ENCODE results near the gene PSMB5.
A peak's percentile ranks its signal among the peaks of the same experiment; 100 is the strongest.

The PSMB5 gene

DNA sequence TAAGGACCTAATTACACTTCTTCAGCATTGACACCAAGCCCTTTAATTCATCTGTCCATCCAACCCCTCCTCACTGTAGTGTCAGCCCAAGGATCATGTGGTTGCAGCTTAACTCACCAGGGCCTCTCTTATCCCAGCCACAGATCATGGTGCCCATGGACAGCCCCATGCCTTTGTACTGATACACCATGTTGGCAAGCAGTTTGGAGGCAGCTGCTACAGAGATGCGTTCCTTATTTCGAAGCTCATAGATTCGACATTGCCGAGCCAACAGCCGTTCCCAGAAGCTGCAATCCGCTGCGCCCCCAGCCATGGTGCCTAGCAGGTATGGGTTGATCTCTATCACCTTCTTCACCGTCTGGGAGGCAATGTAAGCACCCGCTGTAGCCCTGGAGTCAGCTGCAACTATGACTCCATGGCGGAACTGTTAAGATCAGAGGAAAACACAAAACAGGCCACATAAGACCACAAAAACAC is 1.4 kb downstream of the PSMB5 start:
- Histone ChIP-seq H3K4me2 (ENCODE audit: low read length) (peak overlapping the region; percentile 63), H3K4me1 (ENCODE audit: low read length) (peaks cover 14% of the 10 kb centered on the region), H3K9me3 (ENCODE audit: insufficient read depth, low read length) (no peaks in the 10 kb centered on the region), H3K9ac (ENCODE audit: low read length) (no peak overlapping the region), H3K27me3 (ENCODE audit: low read depth, low read length) (no peaks in the 10 kb centered on the region), H3K27ac (ENCODE audit: low read length) (no peak overlapping the region), H2AFZ (ENCODE audit: low read depth, low read length) (no peak overlapping the region), H3K79me2 (ENCODE audit: low read length) (peaks cover 43% of the 10 kb centered on the region), H3K4me3 (ENCODE audit: low read length) (peak overlapping the region; percentile 88), H3K36me3 (replicated peaks; ENCODE audit: low read depth, low read length) (peaks cover 32% of the 10 kb centered on the region), H4K20me1 (ENCODE audit: insufficient read depth, low read length) (no peaks in the 10 kb centered on the region)
- TF ChIP-seq EZH2phosphoT487 (IDR thresholded peaks at IDR 0.05; ENCODE audit: low read depth) (no peak), CTCF (IDR thresholded peaks at IDR 0.05; ENCODE audit: low read depth, low read length) (no peak)

- no peak overlapping the region for H3K9ac ChIP-seq (ENCODE audit: low read length)
- no peaks in the 10 kb centered on the region for H3K27me3 ChIP-seq (ENCODE audit: low read depth, low read length)
- H3K79me2 ChIP-seq (ENCODE audit: low read length), result peaks cover 46% of the 10 kb centered on the region
- no peak overlapping the region for H2AFZ ChIP-seq (ENCODE audit: low read depth, low read length)
- no peaks in the 10 kb centered on the region for H4K20me1 ChIP-seq (ENCODE audit: insufficient read depth, low read length)
- peaks cover 14% of the 10 kb centered on the region for H3K4me1 ChIP-seq (ENCODE audit: low read length)
- H3K9me3 ChIP-seq (ENCODE audit: insufficient read depth, low read length), result no peaks in the 10 kb centered on the region
- H3K27ac ChIP-seq (ENCODE audit: low read length), result no peak overlapping the region
- TF ChIP-seq EZH2phosphoT487 (IDR thresholded peaks at IDR 0.05; ENCODE audit: low read depth) (no peak), CTCF (IDR thresholded peaks at IDR 0.05; ENCODE audit: low read depth, low read length) (no peak)
- no peak overlapping the region for H3K4me2 ChIP-seq (ENCODE audit: low read length)
- H3K36me3 ChIP-seq (replicated peaks; ENCODE audit: low read depth, low read length), result peaks cover 42% of the 10 kb centered on the region
- no peak overlapping the region for H3K4me3 ChIP-seq (ENCODE audit: low read length)
Observed at GRCh38 chr14:23030936-23031335, 3.8 kb downstream of the PSMB5 start.

DNA sequence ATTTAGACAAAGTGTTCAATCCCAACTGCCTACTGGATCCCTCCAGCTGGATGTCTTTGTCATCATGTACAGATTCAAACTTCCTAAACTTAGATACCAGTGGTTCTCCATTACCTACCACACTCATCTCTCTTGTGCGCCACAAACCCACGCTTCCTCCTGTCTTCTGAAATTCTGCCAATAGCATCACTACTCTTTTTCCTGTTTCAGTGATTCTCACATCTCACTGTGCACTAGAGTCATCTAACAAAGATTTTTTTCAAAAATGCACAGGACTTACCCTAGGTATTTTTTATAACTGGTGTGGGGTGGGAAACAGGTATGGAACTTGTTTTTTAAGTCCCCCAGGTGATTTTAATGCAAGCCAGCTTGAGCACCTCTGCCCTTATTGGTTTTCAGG is 5.9 kb downstream of the PSMB5 start:
- H3K4me2 ChIP-seq (ENCODE audit: low read length), result no peak overlapping the region
- H3K27ac ChIP-seq (ENCODE audit: low read length), result no peak overlapping the region
- TF ChIP-seq CTCF (IDR thresholded peaks at IDR 0.05; ENCODE audit: low read depth, low read length) (no peak), EZH2phosphoT487 (IDR thresholded peaks at IDR 0.05; ENCODE audit: low read depth) (no peak)
- H2AFZ ChIP-seq (ENCODE audit: low read depth, low read length), result no peak overlapping the region
- H3K9ac ChIP-seq (ENCODE audit: low read length), result no peak overlapping the region
- no peaks in the 10 kb centered on the region for H3K9me3 ChIP-seq (ENCODE audit: insufficient read depth, low read length)
- H3K27me3 ChIP-seq (ENCODE audit: low read depth, low read length), result no peaks in the 10 kb centered on the region
- H3K4me1 ChIP-seq (ENCODE audit: low read length), result peaks cover 6% of the 10 kb centered on the region
- H3K4me3 ChIP-seq (ENCODE audit: low read length), result no peak overlapping the region
- H4K20me1 ChIP-seq (ENCODE audit: insufficient read depth, low read length), result no peaks in the 10 kb centered on the region
- peaks cover 37% of the 10 kb centered on the region for H3K79me2 ChIP-seq (ENCODE audit: low read length)
- peaks cover 59% of the 10 kb centered on the region for H3K36me3 ChIP-seq (replicated peaks; ENCODE audit: low read depth, low read length)

DNA sequence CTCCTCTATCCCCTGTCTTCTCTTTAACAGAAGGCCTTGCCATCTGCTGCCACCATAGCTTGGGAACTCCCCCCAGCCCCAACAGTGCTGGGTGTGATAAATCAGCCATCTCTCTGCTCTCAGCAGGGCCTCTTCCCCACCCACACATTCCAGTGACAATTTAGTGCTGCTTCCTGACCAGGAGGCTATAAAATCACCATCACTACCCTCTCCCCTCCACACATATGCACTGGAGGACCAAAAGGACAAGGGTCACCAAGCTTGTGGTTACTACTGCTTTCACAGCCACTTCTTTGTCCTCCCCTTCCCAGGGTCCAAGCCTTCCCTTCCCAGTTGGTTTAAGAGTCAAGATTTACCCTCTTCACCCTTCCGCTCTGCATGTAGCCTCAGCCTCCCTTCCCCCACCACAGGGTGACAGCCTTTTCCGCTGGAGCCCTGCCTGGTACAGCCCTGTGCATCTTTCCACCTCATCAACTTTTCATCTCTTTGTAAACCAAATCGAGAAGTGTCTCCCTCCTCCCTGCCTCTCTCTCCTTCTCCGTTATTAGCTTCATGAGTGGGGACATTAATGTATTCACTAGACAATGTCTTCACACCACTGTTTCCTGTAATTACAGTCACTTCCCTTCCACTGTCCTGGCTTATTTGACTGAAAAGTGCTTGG is 9.4 kb downstream of the PSMB5 start:
- Histone ChIP-seq H3K4me3 (ENCODE audit: low read length) (no peak overlapping the region), H3K4me2 (ENCODE audit: low read length) (no peak overlapping the region), H3K4me1 (ENCODE audit: low read length) (no peaks in the 10 kb centered on the region), H3K9me3 (ENCODE audit: insufficient read depth, low read length) (no peaks in the 10 kb centered on the region), H3K79me2 (ENCODE audit: low read length) (peaks cover 12% of the 10 kb centered on the region), H4K20me1 (ENCODE audit: insufficient read depth, low read length) (no peaks in the 10 kb centered on the region), H3K36me3 (replicated peaks; ENCODE audit: low read depth, low read length) (peaks cover 41% of the 10 kb centered on the region), H3K27me3 (ENCODE audit: low read depth, low read length) (no peaks in the 10 kb centered on the region), H3K27ac (ENCODE audit: low read length) (no peak overlapping the region), H2AFZ (ENCODE audit: low read depth, low read length) (no peak overlapping the region), H3K9ac (ENCODE audit: low read length) (no peak overlapping the region)
- TF ChIP-seq EZH2phosphoT487 (IDR thresholded peaks at IDR 0.05; ENCODE audit: low read depth) (no peak), CTCF (IDR thresholded peaks at IDR 0.05; ENCODE audit: low read depth, low read length) (no peak)
